Lung (tissue), 12 donors: Measurements from ENCODE around the gene VGLL4. TPM values are rescaled to one million over a fixed set of nuclear protein-coding genes. Genes with fewer than 3 reads are reported as not detected.

ENCODE experiments used
- ATAC-seq: fragments of 200-7000 bp; cut with Tn5 transposase; one replicate; pipeline ENCODE4 v1.9.1; 2020; ENCODE audit warnings: moderate number of reproducible peaks; ENCODE audit not compliant: insufficient read depth, low FRiP score
- DNase-seq, 3 donors: peaks; one replicate each; pipeline ENCODE4 v3.0.0-alpha.2; 2013 to 2017
- H3K27ac ChIP-seq, 2 donors: one replicate each; pipeline ENCODE4 v1.5.1; 2013; ENCODE audit warnings: mild to moderate bottlenecking in 2 of 2, moderate library complexity in 2 of 2, control low read depth in 1 of 2, inconsistent platforms in 1 of 2, low read depth in 1 of 2, low read length in 1 of 2
- H3K27me3 ChIP-seq, 3 donors: one replicate each; pipeline ENCODE4 v1.5.1; 2013; ENCODE audit warnings: low read length in 2 of 3; ENCODE audit not compliant: control insufficient read depth in 3 of 3, insufficient read depth in 3 of 3
- H3K36me3 ChIP-seq, 4 donors: one replicate each; pipeline ENCODE4 v1.5.1; 2013; ENCODE audit warnings: low read length in 4 of 4, mild to moderate bottlenecking in 1 of 4, moderate library complexity in 1 of 4; ENCODE audit not compliant: control insufficient read depth in 4 of 4, insufficient read depth in 4 of 4
- H3K4me1 ChIP-seq, 5 donors: one replicate each; pipeline ENCODE4 v1.5.1; 2013; ENCODE audit warnings: low read length in 5 of 5, mild to moderate bottlenecking in 2 of 5, moderate library complexity in 1 of 5; ENCODE audit not compliant: control insufficient read depth in 5 of 5, insufficient read depth in 5 of 5
- H3K4me3 ChIP-seq: one replicate; pipeline ENCODE4 v1.5.1; 2013; ENCODE audit warnings: mild to moderate bottlenecking, control low read depth, moderate library complexity
- H3K9ac ChIP-seq, 2 donors: one replicate each; pipeline ENCODE4 v1.5.1; 2013; ENCODE audit warnings: low read length in 2 of 2, control low read depth in 1 of 2; ENCODE audit not compliant: insufficient read depth in 1 of 2
- H3K9me3 ChIP-seq, 4 donors: one replicate each; pipeline ENCODE4 v1.5.1; 2013; ENCODE audit warnings: low read length in 3 of 4, mild to moderate bottlenecking in 1 of 4, moderate library complexity in 1 of 4; ENCODE audit not compliant: control insufficient read depth in 4 of 4, insufficient read depth in 3 of 4
- whole genome bisulfite sequencing, 2 donors: extraction: QIAGEN DNeasy Blood & Tissue Kit; methylation state at CpG; one replicate each; pipeline ENCODE4 v1.1.7; 2013; 5-methylcytosine and 5-hydroxymethylcytosine counted together
- polyA plus RNA-seq, 2 donors: library from polyadenylated mRNA; stranded (reverse); fragments of 200-250 nt; gene quantifications; one replicate each; pipeline ENCODE4 v1.2.1, GENCODE V29; 2013
- total RNA-seq, 2 donors: library from RNA; depleted of rRNA in 1 of 2; stranded (reverse); fragments of >200 nt in 1 of 2; gene quantifications; one replicate each; pipeline ENCODE4 v1.2.1, GENCODE V29; 2014 to 2021
- TF ChIP-seq, protein P1 (sequence below): IDR thresholded peaks from 2 replicates; pipeline ENCODE4 v1.5.1; 2012; ENCODE audit warnings: mild to moderate bottlenecking; ENCODE audit errors: control extremely low read depth, extremely low read depth
- donor health status: control.
- donor health status: control.
- donor health status: Bipolar disorder and iron deficiency.
- donor health status: healthy.
- donor health status: DM: yes; HTN: yes; CAD: no.

The VGLL4 gene
- total and polyA plus RNA-seq, 4 donors, result 30.5 to 94.1 (median 39.3) TPM

DNA sequence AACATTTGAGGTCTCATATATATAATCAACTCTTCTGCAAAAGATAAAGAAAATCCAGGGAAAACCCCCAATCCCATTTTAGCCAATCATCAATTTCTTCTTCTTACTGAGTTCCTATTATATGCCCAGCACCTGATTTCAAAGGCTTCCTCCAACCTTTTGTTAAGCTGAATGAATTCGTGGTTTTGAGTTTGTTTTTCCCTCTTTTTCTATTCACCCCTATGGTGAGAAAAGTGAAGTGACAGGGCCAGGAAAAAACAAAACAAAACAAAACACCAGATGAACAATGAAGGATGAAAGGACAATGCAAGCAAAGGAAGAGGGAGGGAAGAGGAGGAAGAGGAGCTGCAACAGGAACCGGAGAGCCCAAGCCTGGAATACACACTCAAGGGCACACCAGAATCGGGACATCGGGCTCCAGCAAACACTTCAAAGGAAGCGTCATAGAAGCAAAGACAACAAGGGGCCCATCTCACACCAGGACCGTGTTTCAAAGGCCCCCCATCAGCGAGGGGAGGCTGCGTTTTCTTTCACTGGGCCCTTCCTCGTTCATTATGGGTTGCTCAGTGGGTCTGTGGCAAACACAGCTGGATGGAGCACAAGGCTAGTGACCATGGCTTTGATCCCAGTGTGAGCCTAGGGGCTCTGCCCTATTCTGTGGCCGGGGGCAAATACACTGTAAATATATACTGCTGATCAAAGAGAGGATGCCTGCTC lies 50.2 kb downstream of the VGLL4 start:
- Histone ChIP-seq H3K36me3 (peaks cover 0 to 7% (median 3%) of the 10 kb centered on the region in 4 donors), H3K9ac (no peak overlapping the region), H3K4me3 (no peak overlapping the region), H3K9me3 (no peaks in the 10 kb centered on the region), H3K27ac (peak overlapping the region; percentile 1 to 55), H3K27me3 (no peaks in the 10 kb centered on the region), H3K4me1 (peaks cover 31 to 57% (median 49%) of the 10 kb centered on the region in 5 donors)
- TF ChIP-seq, protein P1, sequence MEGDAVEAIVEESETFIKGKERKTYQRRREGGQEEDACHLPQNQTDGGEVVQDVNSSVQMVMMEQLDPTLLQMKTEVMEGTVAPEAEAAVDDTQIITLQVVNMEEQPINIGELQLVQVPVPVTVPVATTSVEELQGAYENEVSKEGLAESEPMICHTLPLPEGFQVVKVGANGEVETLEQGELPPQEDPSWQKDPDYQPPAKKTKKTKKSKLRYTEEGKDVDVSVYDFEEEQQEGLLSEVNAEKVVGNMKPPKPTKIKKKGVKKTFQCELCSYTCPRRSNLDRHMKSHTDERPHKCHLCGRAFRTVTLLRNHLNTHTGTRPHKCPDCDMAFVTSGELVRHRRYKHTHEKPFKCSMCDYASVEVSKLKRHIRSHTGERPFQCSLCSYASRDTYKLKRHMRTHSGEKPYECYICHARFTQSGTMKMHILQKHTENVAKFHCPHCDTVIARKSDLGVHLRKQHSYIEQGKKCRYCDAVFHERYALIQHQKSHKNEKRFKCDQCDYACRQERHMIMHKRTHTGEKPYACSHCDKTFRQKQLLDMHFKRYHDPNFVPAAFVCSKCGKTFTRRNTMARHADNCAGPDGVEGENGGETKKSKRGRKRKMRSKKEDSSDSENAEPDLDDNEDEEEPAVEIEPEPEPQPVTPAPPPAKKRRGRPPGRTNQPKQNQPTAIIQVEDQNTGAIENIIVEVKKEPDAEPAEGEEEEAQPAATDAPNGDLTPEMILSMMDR, result no peak
- WGBS, 2 donors, result 63 to 76% methylated on average over 10 of the region's 10 CpGs
- ATAC-seq, result no peak
- no peak for DNase-seq

DNA sequence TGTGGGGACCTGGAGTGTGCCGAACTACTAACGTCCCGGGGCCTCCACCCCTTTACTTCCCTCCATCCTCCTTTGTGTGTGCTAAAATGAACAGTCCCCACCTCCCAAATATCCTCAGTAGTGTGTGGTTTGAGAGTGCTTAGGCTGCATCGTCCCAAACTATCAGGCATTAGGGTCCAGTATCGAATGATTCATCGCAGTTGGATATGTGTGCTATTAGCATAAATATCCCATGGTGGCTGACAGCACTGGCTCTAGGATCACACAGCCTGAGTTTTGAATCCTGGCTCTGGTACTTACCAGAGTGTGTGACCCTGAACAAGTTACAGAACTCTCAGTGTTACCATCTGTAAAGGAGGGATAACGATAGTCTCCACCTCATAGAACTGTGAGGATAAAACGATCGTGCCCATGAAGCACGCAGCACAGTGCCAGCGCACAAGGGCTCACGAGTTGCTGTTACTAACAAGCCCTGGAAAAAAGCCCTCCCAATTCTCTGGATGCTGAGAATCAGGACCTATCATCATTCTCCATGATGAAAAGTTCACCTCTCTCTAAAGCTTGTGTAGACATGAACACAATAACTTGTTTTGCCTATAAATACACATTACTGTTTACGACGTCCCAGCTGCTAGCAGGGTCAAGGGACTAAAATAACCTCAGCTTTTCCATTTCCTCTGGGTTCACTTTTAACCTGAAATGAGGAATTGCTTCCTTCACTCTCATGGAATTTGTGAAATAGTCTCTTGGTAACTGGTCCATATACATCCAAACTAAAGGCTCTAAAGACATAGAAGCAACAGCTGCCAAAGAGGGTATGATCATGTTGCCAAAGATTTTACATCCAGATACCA lies 51.0 kb downstream of the VGLL4 start:
- DNase-seq (peak in 2 of 3 donors; percentile 54 to 55), ATAC-seq (no peak)
- H3K4me1 ChIP-seq, result peaks cover 36 to 62% (median 53%) of the 10 kb centered on the region in 5 donors
- peaks cover 0 to 9% (median 2%) of the 10 kb centered on the region in 4 donors for H3K36me3 ChIP-seq
- TF ChIP-seq, protein P1, result no peak
- H3K9ac ChIP-seq, result peak overlapping the region in 1 of 2 donors; percentile 81
- no peak overlapping the region for H3K4me3 ChIP-seq
- H3K27ac ChIP-seq, result peak overlapping the region; percentile 17 to 53
- no peaks in the 10 kb centered on the region for H3K27me3 ChIP-seq
- 69 to 81% methylated on average over 14 of the region's 14 CpGs for WGBS, 2 donors
- H3K9me3 ChIP-seq, result no peaks in the 10 kb centered on the region

DNA sequence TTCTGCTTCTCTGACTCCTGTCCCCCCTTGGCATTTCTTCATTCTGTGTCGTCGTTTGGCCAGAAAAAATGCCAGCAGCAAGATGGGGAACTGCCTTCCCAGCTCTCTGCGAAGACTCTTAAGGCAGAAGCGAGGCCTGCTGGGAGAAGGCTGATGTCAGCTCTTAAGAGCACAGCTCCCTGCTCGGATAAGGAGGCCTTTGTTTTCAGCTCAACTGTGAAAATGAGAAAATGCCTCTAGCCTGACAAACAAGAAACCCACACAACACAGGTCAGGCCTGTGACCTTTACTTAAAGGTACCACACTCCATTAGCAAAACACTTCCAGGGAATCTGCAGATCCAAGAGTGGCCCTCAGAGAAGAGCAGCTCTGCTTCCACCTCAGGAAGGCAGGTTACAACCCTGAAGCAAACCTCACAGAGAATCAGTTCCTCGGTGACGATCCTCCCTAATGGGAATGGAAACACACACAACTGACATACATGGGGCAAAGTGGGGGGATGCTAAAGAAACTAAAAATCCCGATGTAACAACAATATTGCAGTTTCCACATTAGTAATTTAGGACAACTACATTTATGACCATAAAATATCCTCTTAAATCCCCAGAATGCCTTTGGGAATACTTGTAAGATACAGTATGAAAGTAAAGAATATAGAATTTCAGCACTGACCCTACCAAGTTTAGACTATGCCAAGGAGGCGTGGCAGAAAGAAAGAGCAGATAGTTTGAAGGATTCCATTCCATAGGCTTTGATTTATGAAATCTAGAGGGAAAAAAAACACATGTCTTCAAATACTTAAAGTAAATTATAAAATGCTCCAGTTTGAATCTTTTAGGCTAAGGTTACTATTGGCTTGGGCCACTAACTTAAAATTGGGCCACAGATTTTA lies 52.1 kb downstream of the VGLL4 start:
- H3K9me3 ChIP-seq, result no peaks in the 10 kb centered on the region
- H3K4me1 ChIP-seq, result peaks cover 39 to 72% (median 57%) of the 10 kb centered on the region in 5 donors
- H3K9ac ChIP-seq, result peak overlapping the region in 1 of 2 donors; percentile 81
- TF ChIP-seq, protein P1, result no peak
- peaks cover 0 to 7% (median under 1%) of the 10 kb centered on the region in 4 donors for H3K36me3 ChIP-seq
- 31 to 33% methylated on average over 9 of the region's 9 CpGs for WGBS, 2 donors
- no peaks in the 10 kb centered on the region for H3K27me3 ChIP-seq
- ATAC-seq, result peak; percentile 69
- peak overlapping the region; percentile 58 to 76 for H3K27ac ChIP-seq
- no peak overlapping the region for H3K4me3 ChIP-seq
- peak; percentile 75 to 89 (median 84) for DNase-seq
